Activated T-helper 1 cell treated with anti-CD3 and anti-CD28 coated beads, Interleukin-12 subunit alpha, Interleukin-12 subunit beta, Interleukin-2, Interleukin-4 antibody, amounts not matched to agents 30 ng/mL and 10 ng/mL and 1 ng/mL, durations not matched to agents 14 hours and 24 hours and 36 hours (primary cell): ENCODE data around the gene ARFGAP1. TPM values are rescaled to one million over a fixed set of nuclear protein-coding genes. Genes with fewer than 3 reads are reported as not detected.

Source experiments
- DNase-seq: peaks from one replicate; pipeline ENCODE4 v3.0.0; 2021; ENCODE audit warnings: low spot score
- H3K27ac Mint-ChIP-seq: one replicate; pipeline ENCODE4 v1.8.0; 2021; ENCODE audit warnings: mild to moderate bottlenecking, mixed read lengths
- H3K27me3 Mint-ChIP-seq: one replicate; pipeline ENCODE4 v1.8.0; 2022; ENCODE audit warnings: mild to moderate bottlenecking, moderate library complexity, mixed read lengths; ENCODE audit not compliant: insufficient read depth
- H3K36me3 Mint-ChIP-seq: one replicate; pipeline ENCODE4 v1.8.0; 2021; ENCODE audit warnings: low read depth, mixed read lengths
- H3K4me1 Mint-ChIP-seq: one replicate; pipeline ENCODE4 v1.8.0; 2021; ENCODE audit warnings: low read depth, mixed read lengths
- H3K4me3 Mint-ChIP-seq: one replicate; pipeline ENCODE4 v1.8.0; 2021; ENCODE audit warnings: mild to moderate bottlenecking, moderate library complexity, mixed read lengths
- H3K9me3 Mint-ChIP-seq: one replicate; pipeline ENCODE4 v1.8.0; 2021; ENCODE audit warnings: mixed read lengths
- intact Hi-C: fragments of 100-400 bp; cut with micrococcal nuclease; formaldehyde crosslinking; loops from one replicate; pipeline ENCODE4 v1.15.1; 2024
- total RNA-seq: library from RNA; stranded (reverse); gene quantifications from 2 replicates; pipeline ENCODE4 v1.2.3, GENCODE V29; 2022

ARFGAP1 gene
- total RNA-seq, 1 donor from 2014 or later: 107 TPM

DNA sequence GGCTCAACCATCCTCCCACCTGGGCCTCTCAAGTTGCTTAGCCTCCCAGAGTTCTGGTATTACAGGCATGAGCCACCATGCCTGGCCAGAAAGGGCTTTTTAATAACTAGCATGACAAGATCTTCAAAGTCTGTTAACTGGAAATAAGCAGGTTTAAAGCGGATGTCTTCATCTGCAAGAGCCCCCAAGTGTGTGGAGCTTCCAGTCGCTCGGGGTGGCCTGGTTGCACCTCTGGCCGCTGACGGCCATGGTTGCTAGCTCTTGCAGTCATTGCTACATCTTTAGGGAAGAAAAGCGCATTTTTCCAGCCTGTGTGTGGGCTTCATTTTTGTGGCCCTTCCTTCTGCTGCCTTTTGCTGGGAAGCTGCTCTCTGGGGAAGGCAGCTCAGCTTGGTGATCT is 7.8 kb downstream of the ARFGAP1 start:
- no peak overlapping the region for H3K27ac Mint-ChIP-seq
- intact Hi-C loops: no loop called here
- H3K4me1 Mint-ChIP-seq: no peaks in the 10 kb centered on the region
- DNase-seq: no peak
- no peaks in the 10 kb centered on the region for H3K9me3 Mint-ChIP-seq
- H3K4me3 Mint-ChIP-seq: no peak overlapping the region
- H3K27me3 Mint-ChIP-seq: no peaks in the 10 kb centered on the region
- peaks cover 3% of the 10 kb centered on the region for H3K36me3 Mint-ChIP-seq

DNA sequence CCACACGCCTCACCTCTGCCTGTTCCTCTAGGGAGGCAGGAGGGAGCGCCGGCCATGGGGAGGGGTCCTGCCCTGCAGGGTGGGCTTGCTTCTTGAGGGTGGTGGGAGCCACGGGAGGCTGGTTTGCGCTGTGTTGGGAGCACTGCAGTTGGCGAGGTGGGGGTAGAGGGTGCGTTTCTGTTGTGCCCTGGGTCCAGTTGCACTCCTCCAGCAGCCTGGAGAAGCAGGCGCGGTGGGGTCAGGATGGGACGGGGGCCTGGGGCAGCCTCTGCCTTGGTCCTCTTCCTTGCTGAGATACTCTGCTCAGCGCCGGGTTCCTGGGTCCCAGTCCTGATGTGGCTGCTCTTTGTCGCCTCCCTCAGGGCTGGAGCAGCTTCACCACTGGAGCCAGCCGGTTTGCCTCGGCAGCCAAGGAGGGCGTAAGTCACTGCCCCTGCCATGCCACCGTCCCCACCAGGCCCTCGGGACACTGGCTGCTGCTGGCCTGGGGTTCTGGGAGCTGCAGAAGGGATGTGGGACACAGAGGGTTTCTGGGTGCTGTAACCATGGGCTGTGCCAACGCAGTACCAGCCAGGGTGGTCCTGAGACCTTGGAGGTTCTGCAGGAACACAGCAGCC is 8.4 kb downstream of the ARFGAP1 start:
- Mint-ChIP-seq H3K27me3 (no peaks in the 10 kb centered on the region), H3K9me3 (no peaks in the 10 kb centered on the region), H3K4me3 (no peak overlapping the region), H3K36me3 (peaks cover 5% of the 10 kb centered on the region), H3K27ac (no peak overlapping the region), H3K4me1 (no peaks in the 10 kb centered on the region)
- no peak for DNase-seq
- intact Hi-C loops: no loop called here

DNA sequence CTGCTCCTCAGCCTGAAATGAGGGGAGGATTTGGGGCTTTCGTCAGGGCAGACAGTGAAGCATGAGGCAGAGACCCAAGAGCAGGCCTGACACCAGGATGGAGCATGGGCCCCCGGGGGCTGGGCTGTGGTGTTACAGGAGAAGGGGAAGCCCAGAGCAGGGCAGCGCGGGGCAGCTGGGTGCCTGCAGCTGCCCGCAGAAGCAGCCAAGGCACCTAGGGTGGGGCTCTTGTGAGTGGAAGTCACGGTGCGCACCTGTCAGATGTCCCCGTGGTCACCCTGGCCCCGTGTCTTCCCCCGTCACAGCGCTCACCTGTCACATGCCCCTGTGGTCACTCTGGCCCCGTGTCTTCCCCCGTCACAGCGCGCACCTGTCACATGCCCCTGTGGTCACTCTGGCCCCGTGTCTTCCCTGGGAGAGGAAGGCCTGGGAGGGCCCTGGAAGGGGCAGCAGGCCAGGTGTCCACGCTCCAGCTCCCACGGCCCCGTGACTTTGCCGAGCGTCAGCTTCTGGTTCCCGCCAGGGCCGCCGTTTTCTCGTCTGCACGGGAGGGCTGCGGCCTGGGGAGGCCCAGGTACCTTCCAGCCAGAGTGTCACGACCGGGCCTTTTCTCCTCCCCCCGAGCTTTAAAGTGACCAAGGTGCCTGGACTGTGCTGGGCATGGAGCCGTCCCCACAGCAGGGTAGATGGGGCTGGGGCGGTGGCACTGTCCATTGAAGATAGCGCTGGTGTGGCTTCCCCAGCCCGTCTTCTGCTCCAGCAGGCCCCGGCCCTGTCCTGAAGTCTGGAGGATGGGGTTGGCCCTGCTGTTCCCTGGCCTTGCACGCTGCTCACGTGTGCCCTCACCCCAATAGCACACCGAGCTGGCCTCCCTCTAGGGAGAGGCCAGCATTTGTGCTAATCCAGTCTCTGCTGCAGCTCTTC is 9.4 kb downstream of the ARFGAP1 start:
- H3K27ac Mint-ChIP-seq: no peak overlapping the region
- H3K36me3 Mint-ChIP-seq: peaks cover 5% of the 10 kb centered on the region
- no peak overlapping the region for H3K4me3 Mint-ChIP-seq
- no peaks in the 10 kb centered on the region for H3K27me3 Mint-ChIP-seq
- intact Hi-C loops: no loop called here
- no peaks in the 10 kb centered on the region for H3K4me1 Mint-ChIP-seq
- no peaks in the 10 kb centered on the region for H3K9me3 Mint-ChIP-seq
- DNase-seq: no peak

DNA sequence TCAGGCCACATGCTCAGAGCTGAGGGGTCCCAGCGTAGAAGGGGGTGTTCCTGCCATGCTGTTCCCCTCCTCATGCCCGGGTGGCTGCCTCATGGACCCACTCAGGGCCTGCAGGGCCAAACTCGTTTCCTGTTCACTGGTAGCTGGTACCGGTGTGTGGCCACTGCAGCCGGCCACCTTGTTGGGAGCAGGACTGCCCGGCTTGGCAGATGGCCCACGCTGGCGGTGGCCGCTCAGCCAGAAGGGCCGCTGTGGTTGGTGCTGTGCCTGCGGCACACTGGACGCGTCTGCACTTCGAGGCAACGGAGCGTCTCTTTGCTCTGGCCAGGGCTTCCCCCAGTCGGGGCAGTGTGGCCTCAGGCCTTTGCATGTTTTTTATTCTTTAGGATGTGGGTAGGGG is 10.3 kb downstream of the ARFGAP1 start:
- intact Hi-C loops: no loop called here
- H3K4me3 Mint-ChIP-seq: no peak overlapping the region
- no peaks in the 10 kb centered on the region for H3K4me1 Mint-ChIP-seq

DNA sequence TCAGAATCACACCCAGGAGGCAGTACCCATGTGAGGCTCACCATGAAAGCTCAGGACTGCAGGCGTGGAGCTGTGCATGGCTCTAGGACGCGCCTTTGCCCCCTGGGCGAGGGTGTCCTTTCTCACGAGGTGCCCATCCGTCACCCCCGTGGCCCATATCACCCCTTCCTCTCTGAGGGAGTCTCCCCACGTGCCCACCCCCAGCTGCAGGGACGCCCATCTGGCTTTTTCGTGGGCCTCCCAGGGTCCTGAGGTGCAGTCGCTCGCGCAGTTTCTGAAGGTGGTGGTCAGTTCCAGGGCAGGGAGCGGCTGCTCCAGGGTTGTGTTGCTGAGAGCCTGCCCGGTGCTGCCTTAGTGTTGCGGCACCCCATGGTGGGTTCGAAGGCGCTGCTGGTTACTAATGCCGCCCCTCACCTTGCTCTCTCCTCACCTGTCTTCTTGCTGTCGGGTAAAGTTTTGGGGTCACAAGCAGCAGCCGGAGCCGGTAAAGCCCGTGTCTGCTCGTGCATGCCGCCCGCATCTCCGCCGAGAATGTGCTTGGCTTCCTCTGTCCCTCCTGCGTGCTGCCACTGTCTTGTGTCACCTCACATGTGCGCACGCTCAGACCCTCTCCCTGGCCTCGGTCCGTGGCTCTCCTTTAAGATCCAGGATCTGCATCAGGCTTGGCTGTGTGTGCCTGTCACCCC is 10.9 kb downstream of the ARFGAP1 start:
- Mint-ChIP-seq H3K9me3 (no peaks in the 10 kb centered on the region), H3K36me3 (peaks cover 5% of the 10 kb centered on the region), H3K27ac (no peak overlapping the region), H3K27me3 (no peaks in the 10 kb centered on the region), H3K4me1 (no peaks in the 10 kb centered on the region), H3K4me3 (peak overlapping the region; percentile 51)
- DNase-seq: no peak
- intact Hi-C loops: no loop called here

More for the DNA sequence above, 10.3 kb downstream of the ARFGAP1 start:
- no peak overlapping the region for H3K27ac Mint-ChIP-seq
- H3K27me3 Mint-ChIP-seq: no peaks in the 10 kb centered on the region
- no peak for DNase-seq
- H3K36me3 Mint-ChIP-seq: peaks cover 5% of the 10 kb centered on the region
- no peaks in the 10 kb centered on the region for H3K9me3 Mint-ChIP-seq

DNA sequence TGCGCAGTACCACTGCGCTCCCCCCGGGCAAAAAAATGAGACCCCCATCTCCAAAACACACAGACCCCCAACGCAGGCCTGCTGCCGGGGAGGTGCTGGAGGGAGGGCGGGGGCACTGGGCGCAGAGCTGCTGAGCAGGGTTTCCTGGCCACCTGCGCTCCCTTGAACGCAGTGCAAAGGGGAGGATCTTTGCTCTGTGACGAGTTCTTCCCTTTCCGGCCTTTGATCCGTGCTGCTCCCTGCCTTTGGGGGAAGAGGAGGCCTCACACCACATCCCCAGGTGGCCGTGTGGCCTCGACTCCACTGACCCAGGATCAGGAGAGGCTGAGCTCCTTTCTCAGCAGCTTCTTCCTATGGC is 11.4 kb downstream of the ARFGAP1 start:
- Mint-ChIP-seq H3K27me3 (no peaks in the 10 kb centered on the region), H3K9me3 (no peaks in the 10 kb centered on the region), H3K4me3 (peak overlapping the region; percentile 51), H3K36me3 (peaks cover 9% of the 10 kb centered on the region), H3K27ac (no peak overlapping the region), H3K4me1 (no peaks in the 10 kb centered on the region)
- no peak for DNase-seq
- intact Hi-C loops: no loop called here

DNA sequence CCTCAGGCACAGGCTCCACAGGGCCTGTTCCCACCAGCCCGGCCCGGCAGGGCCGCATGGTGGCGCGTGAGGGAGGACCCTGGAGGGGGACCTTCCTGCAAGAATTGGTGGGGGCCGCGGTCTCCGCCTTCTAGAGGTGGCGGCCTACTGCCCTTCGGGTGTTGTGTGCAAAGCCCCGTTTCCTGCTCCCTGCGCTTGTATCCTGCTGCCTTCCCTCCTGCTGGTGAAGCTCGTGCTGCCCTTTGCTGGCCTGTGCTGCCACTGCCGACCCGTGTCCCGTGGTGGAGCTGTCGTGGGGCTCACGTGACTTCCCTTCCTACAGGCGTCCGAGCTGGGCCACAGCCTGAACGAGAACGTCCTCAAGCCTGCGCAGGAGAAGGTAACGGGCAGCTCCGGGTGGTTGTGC is 11.9 kb downstream of the ARFGAP1 start:
- peaks cover 6% of the 10 kb centered on the region for H3K36me3 Mint-ChIP-seq
- H3K4me1 Mint-ChIP-seq: no peaks in the 10 kb centered on the region
- H3K27me3 Mint-ChIP-seq: no peaks in the 10 kb centered on the region
- intact Hi-C loops: no loop called here
- no peak overlapping the region for H3K27ac Mint-ChIP-seq
- H3K9me3 Mint-ChIP-seq: no peaks in the 10 kb centered on the region
- DNase-seq: no peak
- H3K4me3 Mint-ChIP-seq: peak overlapping the region; percentile 65

DNA sequence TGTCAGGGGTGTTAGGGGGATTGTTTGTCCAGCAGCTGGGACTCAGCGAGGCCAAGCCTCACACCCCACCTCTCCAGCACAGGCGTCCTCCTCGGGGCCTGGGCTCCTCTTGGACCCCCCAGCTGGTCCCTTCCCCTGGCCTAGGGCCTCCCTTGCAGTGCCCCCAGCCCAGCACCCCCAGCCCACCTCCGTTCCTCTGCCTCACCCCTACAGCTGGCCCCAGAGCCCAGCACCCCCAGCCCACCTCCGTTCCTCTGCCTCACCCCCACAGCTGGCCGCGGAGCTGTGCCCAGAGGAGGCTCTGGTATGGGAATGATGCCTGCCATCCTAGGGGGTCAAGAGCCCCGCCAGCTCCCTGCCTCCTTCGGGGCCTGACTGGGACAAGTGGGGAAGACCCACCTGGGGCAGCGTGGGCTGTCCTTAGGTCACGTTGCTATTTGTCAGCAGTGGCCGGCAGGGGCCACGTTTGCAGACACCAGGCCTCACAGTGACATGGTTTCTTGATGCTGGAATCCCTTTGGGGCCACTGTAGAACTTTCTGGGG is 12.4 kb downstream of the ARFGAP1 start:
- no peak overlapping the region for H3K27ac Mint-ChIP-seq
- no peak for DNase-seq
- H3K4me3 Mint-ChIP-seq: peak overlapping the region; percentile 65
- H3K4me1 Mint-ChIP-seq: no peaks in the 10 kb centered on the region
- no peaks in the 10 kb centered on the region for H3K27me3 Mint-ChIP-seq
- intact Hi-C loops: no loop called here
- peaks cover 6% of the 10 kb centered on the region for H3K36me3 Mint-ChIP-seq
- no peaks in the 10 kb centered on the region for H3K9me3 Mint-ChIP-seq

DNA sequence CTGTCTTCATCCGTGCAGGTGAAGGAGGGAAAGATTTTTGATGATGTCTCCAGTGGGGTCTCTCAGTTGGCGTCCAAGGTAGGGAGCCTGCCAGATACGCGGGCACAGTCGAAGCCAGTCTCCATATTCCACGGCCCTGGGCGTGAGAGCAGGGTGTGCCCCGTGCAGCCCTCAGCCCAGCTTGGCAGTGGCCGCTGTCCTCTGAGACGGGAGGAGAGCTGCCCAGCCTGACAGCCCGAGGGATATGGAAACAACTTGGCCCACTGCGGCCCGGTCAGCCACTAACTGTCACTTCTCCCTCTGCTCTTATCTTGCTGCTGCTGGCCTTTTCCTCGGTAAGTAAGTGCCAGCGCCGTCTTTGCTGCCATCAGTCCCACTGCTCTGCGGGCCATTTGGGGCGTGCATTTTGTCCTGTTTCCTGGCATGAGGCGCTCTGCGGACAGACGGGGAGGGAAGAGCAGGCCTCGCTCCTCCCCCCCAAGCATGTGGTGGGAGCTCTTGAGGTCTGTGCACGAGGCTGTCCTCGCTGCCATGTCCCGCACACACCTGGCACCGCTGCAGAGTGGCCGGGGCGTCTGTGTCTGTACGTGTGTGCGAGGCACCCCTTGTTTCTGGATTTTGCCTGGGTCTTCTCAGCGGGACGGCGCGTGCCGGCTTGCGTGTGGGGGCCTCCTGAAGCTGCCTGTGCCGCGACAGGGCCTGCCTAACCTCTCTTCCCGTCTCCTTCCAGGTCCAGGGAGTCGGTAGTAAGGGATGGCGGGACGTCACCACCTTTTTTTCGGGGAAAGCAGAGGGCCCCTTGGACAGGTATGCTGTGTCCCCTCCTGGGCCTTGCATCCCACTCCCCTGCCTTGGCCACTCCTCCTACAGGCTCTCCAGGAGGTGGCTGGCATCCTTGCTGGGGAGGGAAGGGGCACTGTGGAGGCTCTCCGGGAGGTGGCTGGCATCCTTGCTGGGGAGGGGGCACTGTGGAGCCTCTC is 13.3 kb downstream of the ARFGAP1 start:
- Mint-ChIP-seq H3K4me1 (no peaks in the 10 kb centered on the region), H3K27ac (no peak overlapping the region), H3K4me3 (no peak overlapping the region), H3K9me3 (no peaks in the 10 kb centered on the region), H3K36me3 (peaks cover 6% of the 10 kb centered on the region), H3K27me3 (no peaks in the 10 kb centered on the region)
- intact Hi-C loops: no loop called here
- no peak for DNase-seq

DNA sequence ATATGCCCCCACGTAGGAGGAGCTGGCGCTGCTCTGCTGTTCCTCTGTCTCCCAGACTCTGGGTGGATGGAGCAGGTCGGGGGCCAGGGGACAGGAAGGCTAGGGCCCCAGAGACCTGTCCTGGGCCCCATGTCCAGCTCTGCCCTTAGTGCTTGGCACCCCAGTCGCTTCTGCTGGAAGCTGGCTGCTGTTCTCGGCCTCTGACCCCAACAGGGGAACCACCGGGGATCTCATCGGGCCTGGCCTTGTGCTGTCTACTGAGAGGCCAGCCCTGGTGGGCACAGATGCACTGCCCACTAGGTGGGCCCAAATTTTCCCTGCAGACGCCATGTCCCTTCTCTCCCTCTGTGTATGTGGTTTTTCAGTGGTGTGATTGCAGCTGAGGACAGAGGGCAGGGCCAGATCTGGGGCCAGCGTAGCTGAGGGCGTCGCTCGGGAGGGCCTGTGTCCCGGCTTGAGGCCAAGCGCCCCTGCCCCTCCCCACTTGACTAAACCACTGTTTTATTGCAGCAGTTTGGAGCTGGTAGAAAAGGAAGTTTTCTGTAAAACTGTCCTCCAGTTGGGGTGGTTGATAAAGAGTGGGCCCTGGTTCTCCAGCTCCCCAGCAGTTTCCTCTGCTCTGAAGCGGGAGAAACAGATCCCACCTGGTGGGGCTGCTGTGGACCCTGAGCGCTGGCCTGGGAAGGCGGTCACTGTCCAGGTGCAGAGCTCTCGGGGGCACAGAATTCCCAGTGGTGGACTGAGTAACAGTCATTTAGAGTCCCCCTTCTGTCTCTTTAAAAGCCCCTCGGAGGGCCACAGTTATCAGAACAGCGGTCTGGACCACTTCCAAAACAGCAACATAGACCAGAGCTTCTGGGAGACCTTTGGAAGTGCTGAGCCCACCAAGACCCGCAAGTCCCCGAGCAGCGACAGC is 14.4 kb downstream of the ARFGAP1 start:
- Mint-ChIP-seq H3K27ac (no peak overlapping the region), H3K27me3 (no peaks in the 10 kb centered on the region), H3K9me3 (no peaks in the 10 kb centered on the region), H3K36me3 (peaks cover 6% of the 10 kb centered on the region), H3K4me3 (no peak overlapping the region), H3K4me1 (no peaks in the 10 kb centered on the region)
- DNase-seq: no peak
- intact Hi-C loops: no loop called here

DNA sequence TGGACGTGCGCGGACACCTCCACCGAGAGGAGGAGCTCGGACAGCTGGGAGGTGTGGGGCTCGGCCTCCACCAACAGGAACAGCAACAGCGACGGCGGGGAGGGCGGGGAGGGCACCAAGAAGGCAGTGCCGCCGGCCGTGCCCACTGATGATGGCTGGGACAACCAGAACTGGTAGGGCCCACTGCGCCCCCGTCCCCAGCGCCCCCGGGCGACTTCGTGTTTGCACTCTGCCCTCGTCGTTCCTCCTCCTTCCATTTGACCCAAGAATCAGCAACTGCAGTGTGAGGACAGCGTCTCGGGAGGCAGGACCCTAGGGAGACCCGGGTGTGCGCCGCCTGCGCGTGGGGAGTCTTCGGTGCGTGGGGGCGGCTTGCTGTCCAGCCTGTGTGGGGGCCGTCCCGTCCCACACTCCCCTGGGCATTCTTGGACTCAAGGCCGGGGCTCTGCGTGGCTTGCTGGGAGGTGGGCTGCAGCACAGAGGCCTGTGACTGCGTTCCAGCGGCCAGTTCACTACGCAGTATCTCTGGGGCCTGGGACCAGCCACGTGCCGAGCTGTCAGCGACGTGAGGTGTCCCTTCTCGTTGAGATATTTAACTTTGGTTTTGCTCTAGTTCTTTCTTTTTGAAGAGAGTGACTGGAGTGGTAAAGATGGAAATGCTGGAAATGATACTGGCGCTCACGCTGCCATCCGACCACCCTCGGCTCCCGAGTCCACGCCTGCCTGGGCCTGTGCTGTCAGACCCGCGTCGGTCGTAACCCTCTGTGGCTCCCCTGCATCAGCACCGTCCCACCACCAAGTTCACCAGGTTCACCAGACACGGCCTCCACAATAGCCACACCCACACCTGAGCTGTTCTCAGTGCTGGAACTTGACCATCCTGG is 15.3 kb downstream of the ARFGAP1 start:
- Mint-ChIP-seq H3K4me3 (no peak overlapping the region), H3K27ac (no peak overlapping the region), H3K36me3 (peaks cover 6% of the 10 kb centered on the region), H3K27me3 (no peaks in the 10 kb centered on the region), H3K4me1 (no peaks in the 10 kb centered on the region), H3K9me3 (no peaks in the 10 kb centered on the region)
- intact Hi-C loops: no loop called here
- no peak for DNase-seq
